NCI-H128 (cell line): ENCODE results near the gene EDN2.

ENCODE experiments used
- DNase-seq: peaks from one replicate; lab custom pipeline; 2025; ENCODE audit not compliant: unreplicated experiment; lab: John Stamatoyannopoulos, UW

Gene EDN2

GRCh38 chr1:41499591-41499990, 15.1 kb upstream of the EDN2 start:
- no peak for DNase-seq

- no peak for DNase-seq
Measured at GRCh38 chr1:41498804-41499203, 14.3 kb upstream of the EDN2 start.

- DNase-seq = no peak
Measured at GRCh38 chr1:41498391-41498790, 13.9 kb upstream of the EDN2 start.

- no peak for DNase-seq
Measured at GRCh38 chr1:41497461-41498030, 13.1 kb upstream of the EDN2 start.

GRCh38 chr1:41497056-41497440, 12.6 kb upstream of the EDN2 start:
- no peak for DNase-seq

- DNase-seq = no peak
Measured at GRCh38 chr1:41496080-41497055, 11.9 kb upstream of the EDN2 start.

GRCh38 chr1:41495210-41495948, 10.9 kb upstream of the EDN2 start:
- no peak for DNase-seq

GRCh38 chr1:41494351-41495209, 10.1 kb upstream of the EDN2 start:
- DNase-seq = no peak

- no peak for DNase-seq
Measured at GRCh38 chr1:41493626-41494350, 9.3 kb upstream of the EDN2 start.

GRCh38 chr1:41493117-41493536, 8.6 kb upstream of the EDN2 start:
- DNase-seq = no peak

GRCh38 chr1:41492341-41492848, 7.9 kb upstream of the EDN2 start:
- no peak for DNase-seq

GRCh38 chr1:41490911-41491310, 6.4 kb upstream of the EDN2 start:
- DNase-seq = no peak

- DNase-seq = no peak
Measured at GRCh38 chr1:41489561-41489960, 5.1 kb upstream of the EDN2 start.

- DNase-seq = no peak
Measured at GRCh38 chr1:41488040-41488951, 3.8 kb upstream of the EDN2 start.

GRCh38 chr1:41487126-41488039, 2.9 kb upstream of the EDN2 start:
- no peak for DNase-seq

GRCh38 chr1:41486371-41487125, 2.1 kb upstream of the EDN2 start:
- no peak for DNase-seq

- DNase-seq = no peak
Measured at GRCh38 chr1:41486053-41486370, 1.5 kb upstream of the EDN2 start.
